Measurements from ENCODE around the gene TIAM2.
"Not testable (repeated sequence)": the region's sequence is repeated elsewhere in the genome, so short reads cannot be mapped to it uniquely, and the experiment has no call there.

Gene TIAM2

GRCh38 chr6:154995254-154996015, at the start of gene TIAM2:
TIAM2 (plus strand) TSS chr6:154995315; CDS start chr6:155129224, 133,909 bp downstream.
- no peak for DNase-seq

- DNase-seq, result no peak
These were observed 44.2 kb upstream of the TIAM2 start for GRCh38 chr6:154950979-154951344.

- DNase-seq, result peak in 3 of 6 experiments; percentile 40 to 47 (median 46)
These were observed 43.5 kb upstream of the TIAM2 start for GRCh38 chr6:154951345-154952200.

GRCh38 chr6:154953644-154954043, 41.5 kb upstream of the TIAM2 start:
- no peak for DNase-seq

- DNase-seq, result no peak
These were observed 40.8 kb upstream of the TIAM2 start for GRCh38 chr6:154954347-154954746.

- no peak for DNase-seq
These were observed 38.2 kb upstream of the TIAM2 start for GRCh38 chr6:154956771-154957522.

- DNase-seq, result no peak
These were observed 36.6 kb upstream of the TIAM2 start for GRCh38 chr6:154958469-154958868.

GRCh38 chr6:154960299-154960843, 34.7 kb upstream of the TIAM2 start:
- DNase-seq, result no peak

- DNase-seq, result no peak
These were observed 34.1 kb upstream of the TIAM2 start for GRCh38 chr6:154960854-154961530.

- DNase-seq, result no peak
These were observed 32.4 kb upstream of the TIAM2 start for GRCh38 chr6:154962753-154963152.

- DNase-seq, result not testable (repeated sequence)
These were observed 28.9 kb upstream of the TIAM2 start for GRCh38 chr6:154966065-154966770.

- DNase-seq, result no peak
These were observed 25.3 kb upstream of the TIAM2 start for GRCh38 chr6:154969796-154970195.

GRCh38 chr6:154974485-154975149, 20.5 kb upstream of the TIAM2 start:
- no peak for DNase-seq

GRCh38 chr6:154977588-154977987, 17.5 kb upstream of the TIAM2 start:
- no peak for DNase-seq

- DNase-seq, result no peak
These were observed 14.6 kb upstream of the TIAM2 start for GRCh38 chr6:154980273-154981078.

GRCh38 chr6:154981079-154981870, 13.8 kb upstream of the TIAM2 start:
- DNase-seq, result no peak

GRCh38 chr6:154984146-154984545, 11.0 kb upstream of the TIAM2 start:
- no peak for DNase-seq

GRCh38 chr6:154986787-154987235, 8.3 kb upstream of the TIAM2 start:
- DNase-seq, result no peak

- DNase-seq, result no peak
These were observed 5.7 kb upstream of the TIAM2 start for GRCh38 chr6:154989448-154989847.

Measured in stimulated activated naive CD4-positive, alpha-beta T cell (primary cell).